Adrenal gland (tissue), 12 donors: ENCODE measurements around the gene TNRC18. TPM values are rescaled to one million over a fixed set of nuclear protein-coding genes. Genes with fewer than 3 reads are reported as not detected.

Experiments
- DNase-seq, 7 donors: peaks; one replicate each; pipeline ENCODE4 v3.0.0-alpha.2; 2019 to 2020
- H3K27ac ChIP-seq, 5 donors: fragments of 200-600 bp; sonication (generic) in 4 of 5; 1 replicate in 3 of 5; 2 replicates in 2 of 5; pipeline versions ENCODE4 v1.5.1 to v1.8.0; 2016 to 2020; ENCODE audit warnings: mild to moderate bottlenecking in 1 of 5
- H3K27me3 ChIP-seq: fragments of 200-600 bp; 2 replicates; pipeline ENCODE4 v1.8.0; 2021
- H3K36me3 ChIP-seq, 2 donors: fragments of 200-600 bp; replicated peaks in 1 of 2; 1 replicate in 1 of 2; 2 replicates in 1 of 2; pipeline versions ENCODE4 v1.5.1 to v1.8.0; 2018 to 2022
- H3K4me1 ChIP-seq, 2 donors: fragments of 200-600 bp; replicated peaks in 1 of 2; 1 replicate in 1 of 2; 2 replicates in 1 of 2; pipeline versions ENCODE4 v1.5.1 to v1.8.0; 2018 to 2021
- H3K4me3 ChIP-seq, 4 donors: fragments of 200-600 bp; sonication (generic) in 3 of 4; one replicate each; pipeline ENCODE4 v1.5.1; 2016 to 2018
- H3K9me3 ChIP-seq, 3 donors: fragments of 200-600 bp; sonication (generic) in 1 of 3; replicated peaks in 1 of 3; 1 replicate in 2 of 3; 2 replicates in 1 of 3; pipeline versions ENCODE4 v1.5.1 to v1.8.0; 2016 to 2021
- POLR2A ChIP-seq, 2 donors: fragments of 450-650 bp; IDR thresholded peaks; one replicate each; pipeline ENCODE4 v1.6.1; 2017; ENCODE audit warnings: antibody characterized with exemption in 2 of 2, mild to moderate bottlenecking in 2 of 2, moderate library complexity in 1 of 2
- WGBS, 4 donors: extraction: QIAGEN DNeasy Blood & Tissue Kit in 2 of 4; methylation state at CpG; one replicate each; pipeline versions ENCODE4 v1.1.5 to v1.1.7; 2013 to 2017; 5-methylcytosine and 5-hydroxymethylcytosine counted together
- intact Hi-C, 2 donors: fragments of 100-400 bp; cut with DNase I; formaldehyde crosslinking; loops; one replicate each; pipeline versions ENCODE4 v1.14.1 to v1.15.0; 2022 to 2023
- polyA plus RNA-seq, 3 donors: library from polyadenylated mRNA; stranded (reverse); fragments of 200-250 nt in 2 of 3; fragments of 350-450 nt in 1 of 3; fragmentation: Illumina TruSeq in 1 of 3; extraction: RNeasy Lipid Tissue Mini Kit (QIAGEN cat#74804) in 1 of 3; gene quantifications; one replicate each; pipeline ENCODE4 v1.2.3, GENCODE V29; 2013 to 2014
- total RNA-seq, 9 donors: library from RNA; depleted of rRNA in 4 of 9; stranded (reverse); fragments of >200 nt in 4 of 9; fragments of 120-200 nt in 1 of 9; fragmentation: NEBNext Ultra II Directional in 1 of 9; extraction: Animal tissue kit (Norgen Biotek cat#: 25700) in 1 of 9; gene quantifications; one replicate each; pipeline versions ENCODE4 v1.1.0 to v1.2.4, GENCODE V29; 2013 to 2023
- TF ChIP-seq, protein P1 (sequence below), 6 experiments: fragments of 450-650 bp in 4 of 6; fragments of 200-600 bp in 2 of 6; sonication (generic) in 1 of 6; IDR thresholded peaks; 1 replicate in 5 of 6; 2 replicates in 1 of 6; pipeline versions ENCODE4 v1.5.1 to v1.8.0; 2016 to 2021; ENCODE audit warnings: antibody characterized with exemption in 6 of 6, mild to moderate bottlenecking in 2 of 6, moderate library complexity in 1 of 6
- donor health status: healthy with polysubstance abuse.
- donor health status: Bipolar disorder and iron deficiency.
- donor health status: DM: yes; HTN: yes; CAD: no.
- donor health status: DM: no; HTN: no; CAD: no.
- donor health status: DM: no; HTN: no; CAD: no.
- donor health status: DM: yes; HTN: yes; CAD: no.

The TNRC18 gene
- total and polyA plus RNA-seq, 12 donors, result 8.9 to 120 (median 55.4) TPM

DNA sequence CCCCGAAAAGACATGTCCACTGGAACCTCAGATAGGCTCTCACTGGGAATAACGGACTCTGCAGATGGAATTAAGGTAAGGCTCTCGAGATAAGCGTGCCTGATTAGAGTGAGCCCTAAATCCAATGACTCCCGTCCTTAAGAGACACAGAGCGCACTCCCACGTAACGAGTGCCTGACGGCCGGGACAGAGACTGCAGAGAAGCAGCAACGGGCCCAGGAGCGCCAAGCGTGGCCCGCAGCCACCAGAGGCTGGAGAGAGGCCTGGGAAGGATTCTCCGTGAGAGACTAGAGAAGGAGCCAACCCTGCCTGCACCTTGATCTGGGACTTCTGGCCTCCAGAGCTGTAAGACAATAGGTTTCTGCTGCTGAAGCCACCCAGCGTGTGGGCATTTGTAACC is 20.0 kb upstream of the TNRC18 start:
- no peaks in the 10 kb centered on the region for H3K4me1 ChIP-seq
- no peaks in the 10 kb centered on the region for H3K36me3 ChIP-seq
- TF ChIP-seq POLR2A (IDR thresholded peaks at IDR 0.05), result no peak
- TF ChIP-seq, protein P1, sequence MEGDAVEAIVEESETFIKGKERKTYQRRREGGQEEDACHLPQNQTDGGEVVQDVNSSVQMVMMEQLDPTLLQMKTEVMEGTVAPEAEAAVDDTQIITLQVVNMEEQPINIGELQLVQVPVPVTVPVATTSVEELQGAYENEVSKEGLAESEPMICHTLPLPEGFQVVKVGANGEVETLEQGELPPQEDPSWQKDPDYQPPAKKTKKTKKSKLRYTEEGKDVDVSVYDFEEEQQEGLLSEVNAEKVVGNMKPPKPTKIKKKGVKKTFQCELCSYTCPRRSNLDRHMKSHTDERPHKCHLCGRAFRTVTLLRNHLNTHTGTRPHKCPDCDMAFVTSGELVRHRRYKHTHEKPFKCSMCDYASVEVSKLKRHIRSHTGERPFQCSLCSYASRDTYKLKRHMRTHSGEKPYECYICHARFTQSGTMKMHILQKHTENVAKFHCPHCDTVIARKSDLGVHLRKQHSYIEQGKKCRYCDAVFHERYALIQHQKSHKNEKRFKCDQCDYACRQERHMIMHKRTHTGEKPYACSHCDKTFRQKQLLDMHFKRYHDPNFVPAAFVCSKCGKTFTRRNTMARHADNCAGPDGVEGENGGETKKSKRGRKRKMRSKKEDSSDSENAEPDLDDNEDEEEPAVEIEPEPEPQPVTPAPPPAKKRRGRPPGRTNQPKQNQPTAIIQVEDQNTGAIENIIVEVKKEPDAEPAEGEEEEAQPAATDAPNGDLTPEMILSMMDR (IDR thresholded peaks at IDR 0.05), result no peak
- 86 to 92% (median 88%) methylated on average over 15 to 16 of the region's 16 CpGs for WGBS, 4 donors
- no peaks in the 10 kb centered on the region for H3K27me3 ChIP-seq
- DNase-seq, result no peak
- H3K27ac ChIP-seq, result no peak overlapping the region
- no peaks in the 10 kb centered on the region for H3K9me3 ChIP-seq
- intact Hi-C loops, result loop anchor here in 1 of 2 donors (10.0 kb wide), 1 partner anchor 79 kb away; no protein-coding TSS in a partner anchor
- H3K4me3 ChIP-seq, result no peak overlapping the region

GRCh38 chr7:5442757-5443305 is 19.2 kb upstream of the TNRC18 start:
- intact Hi-C loops, result loop anchor here in 1 of 2 donors (10.0 kb wide), 1 partner anchor 78 kb away; no protein-coding TSS in a partner anchor
- H3K36me3 ChIP-seq, result no peaks in the 10 kb centered on the region
- DNase-seq, result no peak
- 82 to 89% (median 85%) methylated on average over 20 of the region's 20 CpGs for WGBS, 4 donors
- H3K9me3 ChIP-seq, result no peaks in the 10 kb centered on the region
- H3K27me3 ChIP-seq, result no peaks in the 10 kb centered on the region
- no peak overlapping the region for H3K4me3 ChIP-seq
- H3K27ac ChIP-seq, result no peak overlapping the region
- TF ChIP-seq, protein P1 (IDR thresholded peaks at IDR 0.05), result no peak
- no peak for TF ChIP-seq POLR2A (IDR thresholded peaks at IDR 0.05)
- H3K4me1 ChIP-seq, result no peaks in the 10 kb centered on the region

- no peak for DNase-seq
- Histone ChIP-seq H3K4me3 (no peak overlapping the region), H3K27me3 (no peaks in the 10 kb centered on the region), H3K27ac (no peak overlapping the region), H3K9me3 (no peaks in the 10 kb centered on the region), H3K4me1 (no peaks in the 10 kb centered on the region), H3K36me3 (no peaks in the 10 kb centered on the region)
- intact Hi-C loops, result loop anchor here in 1 of 2 donors (10.0 kb wide), 1 partner anchor 77 kb away; no protein-coding TSS in a partner anchor
- TF ChIP-seq POLR2A (IDR thresholded peaks at IDR 0.05), result no peak
- TF ChIP-seq, protein P1 (IDR thresholded peaks at IDR 0.05), result no peak
- WGBS, 4 donors, result 61 to 66% (median 66%) methylated on average over 9 to 11 of the region's 11 CpGs
Measured at GRCh38 chr7:5441840-5442503, 18.3 kb upstream of the TNRC18 start.

- H3K27ac ChIP-seq, result no peak overlapping the region
- H3K4me3 ChIP-seq, result no peak overlapping the region
- no peaks in the 10 kb centered on the region for H3K36me3 ChIP-seq
- intact Hi-C loops, result loop anchor here in 1 of 2 donors (10.0 kb wide), 1 partner anchor 75 kb away; no protein-coding TSS in a partner anchor
- TF ChIP-seq, protein P1 (IDR thresholded peaks at IDR 0.05), result no peak
- WGBS, 4 donors, result 89 to 98% (median 92%) methylated on average over 5 to 24 of the region's 24 CpGs
- H3K4me1 ChIP-seq, result no peaks in the 10 kb centered on the region
- DNase-seq, result no peak
- H3K9me3 ChIP-seq, result no peaks in the 10 kb centered on the region
- no peaks in the 10 kb centered on the region for H3K27me3 ChIP-seq
Measured at GRCh38 chr7:5439572-5440496, 16.2 kb upstream of the TNRC18 start.
